Measurements from ENCODE around the gene CEP72. TPM values are rescaled to one million over a fixed set of nuclear protein-coding genes. Genes with fewer than 3 reads are reported as not detected.

Gene CEP72
- total RNA-seq, 1 experiment from 2014 or later = 33.2 TPM

- H3K4me1 ChIP-seq (ENCODE audit: control insufficient read depth, insufficient read depth, low read length) = no peaks in the 10 kb centered on the region
- CTCF ChIA-PET = no interaction called here
- H3K9me3 ChIP-seq (ENCODE audit: control insufficient read depth, insufficient read depth, low read depth, low read length) = no peaks in the 10 kb centered on the region
- TF ChIP-seq, protein P1, sequence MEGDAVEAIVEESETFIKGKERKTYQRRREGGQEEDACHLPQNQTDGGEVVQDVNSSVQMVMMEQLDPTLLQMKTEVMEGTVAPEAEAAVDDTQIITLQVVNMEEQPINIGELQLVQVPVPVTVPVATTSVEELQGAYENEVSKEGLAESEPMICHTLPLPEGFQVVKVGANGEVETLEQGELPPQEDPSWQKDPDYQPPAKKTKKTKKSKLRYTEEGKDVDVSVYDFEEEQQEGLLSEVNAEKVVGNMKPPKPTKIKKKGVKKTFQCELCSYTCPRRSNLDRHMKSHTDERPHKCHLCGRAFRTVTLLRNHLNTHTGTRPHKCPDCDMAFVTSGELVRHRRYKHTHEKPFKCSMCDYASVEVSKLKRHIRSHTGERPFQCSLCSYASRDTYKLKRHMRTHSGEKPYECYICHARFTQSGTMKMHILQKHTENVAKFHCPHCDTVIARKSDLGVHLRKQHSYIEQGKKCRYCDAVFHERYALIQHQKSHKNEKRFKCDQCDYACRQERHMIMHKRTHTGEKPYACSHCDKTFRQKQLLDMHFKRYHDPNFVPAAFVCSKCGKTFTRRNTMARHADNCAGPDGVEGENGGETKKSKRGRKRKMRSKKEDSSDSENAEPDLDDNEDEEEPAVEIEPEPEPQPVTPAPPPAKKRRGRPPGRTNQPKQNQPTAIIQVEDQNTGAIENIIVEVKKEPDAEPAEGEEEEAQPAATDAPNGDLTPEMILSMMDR (IDR thresholded peaks at IDR 0.05) = no peak
- intact Hi-C loops (cut with micrococcal nuclease; ENCODE audit: unreplicated experiment) = no loop called here
- ATAC-seq (no peak), DNase-seq (ENCODE audit: low read depth, low spot score) (no peak)
- H3K36me3 ChIP-seq (ENCODE audit: control insufficient read depth, insufficient read depth, low read length) = no peaks in the 10 kb centered on the region
- H3K27me3 ChIP-seq (ENCODE audit: control insufficient read depth, insufficient read depth, low read length) = no peaks in the 10 kb centered on the region
- in situ Hi-C loops (cut with HindIII; ENCODE audit: low pct_unique_long_range_greater_than_20kb, low sequenced_read_pairs) = no loop called here
- BruUV-seq (replicated peaks) = no TSS peak
- H3K4me3 ChIP-seq (ENCODE audit: low read depth in 2 of 2, low read length in 2 of 2) = no peak overlapping the region
- H3K27ac ChIP-seq (ENCODE audit: low read length) = no peak overlapping the region
- POLR2A ChIA-PET = no interaction called here
Measured at GRCh38 chr5:606061-606460, 6.1 kb upstream of the CEP72 start.

- Histone ChIP-seq H3K4me1 (ENCODE audit: control insufficient read depth, insufficient read depth, low read length) (no peaks in the 10 kb centered on the region), H3K4me3 (ENCODE audit: low read depth in 2 of 2, low read length in 2 of 2) (no peak overlapping the region), H3K36me3 (ENCODE audit: control insufficient read depth, insufficient read depth, low read length) (no peaks in the 10 kb centered on the region), H3K27me3 (ENCODE audit: control insufficient read depth, insufficient read depth, low read length) (no peaks in the 10 kb centered on the region), H3K27ac (ENCODE audit: low read length) (no peak overlapping the region), H3K9me3 (ENCODE audit: control insufficient read depth, insufficient read depth, low read depth, low read length) (no peaks in the 10 kb centered on the region)
- POLR2A ChIA-PET = no interaction called here
- DNase-seq (ENCODE audit: low read depth, low spot score) = no peak
- in situ Hi-C loops (cut with HindIII; ENCODE audit: low pct_unique_long_range_greater_than_20kb, low sequenced_read_pairs) (no loop called here), intact Hi-C loops (cut with micrococcal nuclease; ENCODE audit: unreplicated experiment) (no loop called here)
- no peak for ATAC-seq
- no peak for TF ChIP-seq REST (IDR thresholded peaks at IDR 0.05; ENCODE audit: insufficient read depth in 1 of 2, low read depth in 2 of 2, low read length in 1 of 2)
- no peak for TF ChIP-seq TCF7L2 (IDR thresholded peaks at IDR 0.05; ENCODE audit: low read depth, low read length)
- TF ChIP-seq POLR2AphosphoS5 (IDR thresholded peaks at IDR 0.05; ENCODE audit: low read depth, low read length) = no peak
- TF ChIP-seq, protein P1 (IDR thresholded peaks at IDR 0.05) = no peak
- TF ChIP-seq SIN3A (IDR thresholded peaks at IDR 0.05; ENCODE audit: borderline replicate concordance, insufficient read depth, low read depth, low read length) = no peak
- no TSS peak for BruUV-seq (replicated peaks)
- CTCF ChIA-PET = no interaction called here
Measured at GRCh38 chr5:606526-607399, 5.4 kb upstream of the CEP72 start.
